ENCODE data around the gene ARHGEF28.

DNA sequence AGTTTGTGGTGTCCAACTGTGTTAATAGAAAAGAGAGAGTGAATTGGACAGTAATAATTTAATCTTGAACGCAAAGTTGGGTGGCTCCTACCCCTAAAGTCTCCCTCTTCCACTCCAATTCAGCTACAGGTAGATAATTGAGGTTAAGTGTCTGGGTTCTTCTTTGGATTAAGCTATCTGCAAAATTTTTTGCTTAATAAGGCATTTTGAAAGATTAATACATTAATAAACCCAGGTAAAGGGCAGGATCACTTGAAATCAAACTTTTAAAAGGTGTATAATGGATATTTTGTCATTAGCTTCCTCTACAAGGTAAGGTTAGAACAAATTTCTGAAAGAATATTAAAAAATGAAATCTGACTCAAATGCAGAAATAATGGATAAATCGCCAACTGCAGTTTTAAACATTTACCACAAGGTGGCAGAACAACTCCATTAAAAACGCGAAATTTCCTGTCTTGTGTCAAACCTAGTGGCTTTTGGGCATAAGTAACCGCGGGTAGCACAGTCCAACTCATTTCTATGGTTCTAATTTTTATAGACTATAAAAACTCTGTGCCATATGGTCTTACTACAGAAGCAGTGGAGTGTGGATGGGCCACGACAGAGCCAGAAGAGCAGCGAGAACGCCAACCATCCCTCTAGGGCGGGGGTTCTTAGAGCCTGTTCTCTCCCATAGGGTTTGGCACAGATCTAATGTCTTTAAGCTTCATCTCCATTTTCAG, 276.5 kb downstream of the ARHGEF28 start:
- TF ChIP-seq ZFP3 (CRISPR knock-in tag; IDR thresholded peaks at IDR 0.05) = no peak
- TF ChIP-seq PPARA (CRISPR knock-in tag; IDR thresholded peaks at IDR 0.05; ENCODE audit: borderline replicate concordance) = no peak
- no peak for TF ChIP-seq ARNTL (CRISPR knock-in tag; IDR thresholded peaks at IDR 0.05; ENCODE audit: borderline replicate concordance, low read depth)
- no peak for TF ChIP-seq TCF4 (CRISPR knock-in tag; IDR thresholded peaks at IDR 0.05; ENCODE audit: borderline replicate concordance)
- TF ChIP-seq TSHZ2 (CRISPR knock-in tag; IDR thresholded peaks at IDR 0.05) = no peak
- no peak for TF ChIP-seq CSDC2 (CRISPR knock-in tag; IDR thresholded peaks at IDR 0.05)
